NB4 (cell line): ENCODE data around the gene SPEG.

Experiments
- DNase-seq: peaks from one replicate; pipeline ENCODE4 v3.0.0; 2010; ENCODE audit warnings: low read depth
- H3K4me3 ChIP-seq: one replicate; pipeline ENCODE4 v1.5.1; 2011; ENCODE audit warnings: mild to moderate bottlenecking, low read depth, low read length, moderate library complexity
- MAX ChIP-seq: IDR thresholded peaks from 2 replicates; pipeline ENCODE4 v1.6.1; 2011; ENCODE audit warnings: low read depth, low read length
- MYC ChIP-seq: IDR thresholded peaks from 2 replicates; pipeline ENCODE4 v1.6.1; 2011; ENCODE audit warnings: low read depth, low read length
- POLR2A ChIP-seq: IDR thresholded peaks from 2 replicates; pipeline ENCODE4 v1.6.1; 2011; ENCODE audit warnings: mild to moderate bottlenecking; ENCODE audit not compliant: insufficient read length; ENCODE audit errors: extremely low read depth
- TF ChIP-seq, protein P1 (sequence below): IDR thresholded peaks from one replicate; pipeline ENCODE4 v1.5.1; 2012; ENCODE audit warnings: low read depth, low read length

SPEG gene

DNA sequence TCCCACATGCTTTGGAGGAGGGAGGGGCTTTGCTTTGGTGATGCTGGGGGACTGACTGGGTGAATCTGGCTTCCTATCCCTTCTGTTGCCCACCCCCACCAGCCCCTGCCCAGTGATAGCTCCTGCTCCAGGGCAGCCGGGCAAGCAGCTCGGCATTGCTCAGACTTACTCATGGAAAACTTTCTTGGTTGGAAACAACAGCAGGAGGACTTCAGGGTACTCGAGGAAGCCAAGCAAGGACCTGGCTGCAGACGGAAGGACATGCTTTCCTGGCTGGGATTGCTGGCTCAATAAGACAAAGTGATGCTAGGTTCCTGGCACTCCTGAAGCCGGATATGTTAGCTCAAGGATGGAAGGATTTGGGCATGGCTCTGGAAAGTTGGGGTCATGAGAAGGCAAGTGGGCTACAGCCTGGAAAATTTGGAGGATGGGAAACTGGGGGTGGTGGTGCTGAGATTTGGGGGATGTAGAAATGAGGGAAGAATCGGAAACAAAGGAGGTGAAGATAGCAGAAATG is 3.1 kb downstream of the SPEG start:
- no peak for DNase-seq
- TF ChIP-seq MYC = no peak
- TF ChIP-seq, protein P1, sequence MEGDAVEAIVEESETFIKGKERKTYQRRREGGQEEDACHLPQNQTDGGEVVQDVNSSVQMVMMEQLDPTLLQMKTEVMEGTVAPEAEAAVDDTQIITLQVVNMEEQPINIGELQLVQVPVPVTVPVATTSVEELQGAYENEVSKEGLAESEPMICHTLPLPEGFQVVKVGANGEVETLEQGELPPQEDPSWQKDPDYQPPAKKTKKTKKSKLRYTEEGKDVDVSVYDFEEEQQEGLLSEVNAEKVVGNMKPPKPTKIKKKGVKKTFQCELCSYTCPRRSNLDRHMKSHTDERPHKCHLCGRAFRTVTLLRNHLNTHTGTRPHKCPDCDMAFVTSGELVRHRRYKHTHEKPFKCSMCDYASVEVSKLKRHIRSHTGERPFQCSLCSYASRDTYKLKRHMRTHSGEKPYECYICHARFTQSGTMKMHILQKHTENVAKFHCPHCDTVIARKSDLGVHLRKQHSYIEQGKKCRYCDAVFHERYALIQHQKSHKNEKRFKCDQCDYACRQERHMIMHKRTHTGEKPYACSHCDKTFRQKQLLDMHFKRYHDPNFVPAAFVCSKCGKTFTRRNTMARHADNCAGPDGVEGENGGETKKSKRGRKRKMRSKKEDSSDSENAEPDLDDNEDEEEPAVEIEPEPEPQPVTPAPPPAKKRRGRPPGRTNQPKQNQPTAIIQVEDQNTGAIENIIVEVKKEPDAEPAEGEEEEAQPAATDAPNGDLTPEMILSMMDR = no peak
- TF ChIP-seq MAX = no peak
- no peak for TF ChIP-seq POLR2A

GRCh38 chr2:219438453-219438852 is 3.8 kb downstream of the SPEG start:
- DNase-seq = no peak

More for the DNA sequence above, 3.1 kb downstream of the SPEG start:
- H3K4me3 ChIP-seq = no peak overlapping the region

GRCh38 chr2:219439506-219439905 is 4.9 kb downstream of the SPEG start:
- no peak overlapping the region for H3K4me3 ChIP-seq
- TF ChIP-seq MYC (no peak), MAX (no peak), POLR2A (no peak)
- TF ChIP-seq, protein P1 = no peak
- DNase-seq = no peak

More at GRCh38 chr2:219438453-219438852, 3.8 kb downstream of the SPEG start:
- no peak for TF ChIP-seq MYC
- H3K4me3 ChIP-seq = no peak overlapping the region

DNA sequence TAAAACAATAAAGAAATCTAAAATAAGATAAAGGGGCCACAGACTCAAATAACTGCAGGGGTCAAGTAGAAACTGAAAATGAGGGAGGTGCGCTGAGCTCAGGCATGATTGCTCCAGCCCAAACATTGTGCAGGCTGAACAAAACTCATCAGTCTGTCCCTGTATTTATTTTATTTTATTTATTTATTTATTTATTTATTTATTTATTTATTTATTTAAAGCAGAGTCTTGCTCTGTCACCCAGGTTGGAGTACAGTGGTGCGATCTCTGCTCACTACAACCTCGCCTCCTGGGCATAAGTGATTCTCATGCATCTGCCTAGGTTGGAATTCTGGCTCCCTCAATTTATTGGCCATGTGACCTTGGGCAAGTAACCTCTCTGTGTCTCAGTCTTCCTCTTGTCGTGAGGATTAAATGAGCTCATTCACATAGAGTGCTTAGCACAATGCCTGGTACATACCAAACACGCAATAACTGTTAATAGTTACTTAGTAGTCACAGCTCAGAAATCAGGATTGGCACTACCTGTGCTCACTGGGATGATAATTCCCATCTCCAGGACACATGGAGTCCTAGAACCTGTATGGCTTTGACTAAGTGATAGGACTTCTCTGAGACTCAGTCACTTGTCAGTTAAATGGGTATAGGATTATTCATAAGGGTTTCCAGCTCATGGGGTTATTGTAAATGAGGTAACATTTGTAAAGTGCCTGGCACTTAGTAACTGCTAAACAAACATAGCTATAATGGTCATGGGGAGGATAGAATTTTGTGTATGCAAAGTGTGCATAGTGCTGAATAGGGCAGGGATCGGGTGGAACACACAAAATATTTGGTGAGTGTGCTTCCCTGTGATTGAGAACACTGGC is 6.0 kb downstream of the SPEG start:
- no peak overlapping the region for H3K4me3 ChIP-seq
- TF ChIP-seq POLR2A (no peak), MAX (no peak), MYC (no peak)
- TF ChIP-seq, protein P1 = no peak
- no peak for DNase-seq

DNA sequence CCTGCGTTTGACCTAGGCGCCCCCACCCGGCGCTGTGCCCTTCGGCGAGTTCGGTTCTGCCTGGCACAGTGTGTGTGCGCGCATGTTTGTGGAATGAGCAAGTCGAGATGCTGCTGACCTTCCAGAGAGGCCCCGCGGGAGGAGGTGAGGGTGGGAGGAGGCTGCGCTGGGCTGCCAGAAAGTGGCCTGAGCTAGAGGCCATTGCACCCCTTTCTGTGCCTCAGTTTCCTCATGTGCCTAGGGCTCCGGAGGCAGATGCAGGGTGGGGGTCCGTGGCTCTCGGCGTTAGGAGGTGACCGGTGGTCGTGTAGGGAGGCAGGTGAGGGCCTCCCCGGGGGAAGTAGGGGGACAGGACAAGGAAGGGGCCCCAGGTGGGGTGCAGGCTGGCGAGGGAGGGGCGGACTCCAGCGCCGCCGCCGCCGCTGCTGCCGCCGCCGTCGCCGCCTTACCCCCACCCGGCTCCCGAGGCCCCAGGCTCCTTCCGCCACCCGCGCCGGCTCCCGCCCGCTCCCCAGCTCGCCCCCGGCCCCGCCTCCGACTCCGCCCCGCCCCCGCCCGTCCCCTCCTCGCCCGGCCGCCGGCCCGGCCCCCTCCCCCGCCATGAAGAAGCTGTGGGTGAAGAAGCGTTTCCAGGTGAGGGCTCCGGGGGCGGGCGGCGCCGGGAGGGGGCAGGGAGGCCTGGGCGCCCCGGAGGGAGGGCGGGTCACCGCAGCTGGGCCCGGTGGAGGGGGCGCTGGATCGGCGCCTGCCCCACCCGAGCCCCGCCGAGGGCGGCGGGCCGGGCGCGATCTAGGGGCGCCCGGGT is 7.0 kb downstream of the SPEG start:
- H3K4me3 ChIP-seq = no peak overlapping the region
- no peak for TF ChIP-seq MAX
- peak; percentile 15 for TF ChIP-seq POLR2A
- no peak for TF ChIP-seq MYC
- peak; percentile 62 for DNase-seq

GRCh38 chr2:219442256-219443015 is 7.8 kb downstream of the SPEG start:
- DNase-seq = no peak
- TF ChIP-seq MAX (no peak), POLR2A (no peak), MYC (no peak)
- TF ChIP-seq, protein P1 = no peak
- no peak overlapping the region for H3K4me3 ChIP-seq
